ENCODE measurements around the gene STX18. TPM values are rescaled to one million over a fixed set of nuclear protein-coding genes. Genes with fewer than 3 reads are reported as not detected.

STX18 gene
- total and polyA plus RNA-seq, 2 of the 13 experiments (the other 11 are each of a cell fraction or from before 2014, with no cell fraction given) = 23.9 to 37.1 TPM

DNA sequence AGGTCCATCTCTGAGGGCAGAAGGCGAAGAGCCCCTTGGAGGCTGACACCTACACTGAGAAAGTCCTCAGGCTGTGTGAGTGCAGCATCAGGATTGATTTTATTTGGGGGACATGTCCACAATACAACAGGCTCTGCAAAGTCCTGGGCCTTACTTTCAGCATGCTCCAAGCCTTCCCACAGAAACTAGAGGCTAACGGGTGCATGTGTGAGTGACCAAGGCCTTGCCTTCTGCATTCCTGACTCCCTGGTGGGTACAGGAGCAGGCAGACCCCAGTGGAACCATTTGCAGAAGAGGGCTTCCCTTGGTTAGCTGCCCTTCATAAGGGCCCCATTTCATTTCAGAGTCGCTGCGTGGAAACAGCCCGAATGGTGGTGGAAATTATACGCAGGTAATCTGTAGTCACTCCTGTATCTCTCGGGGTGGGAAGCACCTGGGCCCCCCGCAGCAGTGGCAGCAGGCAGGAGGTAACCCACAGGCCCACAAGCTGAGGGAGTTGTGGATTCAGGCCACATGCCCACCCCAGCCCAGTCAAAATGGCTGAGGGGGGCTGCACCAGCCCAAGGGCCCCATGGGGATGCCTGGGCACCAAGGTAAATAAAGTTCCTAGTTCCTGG, 117.2 kb downstream of the STX18 start (continued):
- TF ChIP-seq ZNF276 (CRISPR knock-in tag; IDR thresholded peaks at IDR 0.05; ENCODE audit: low read depth) = no peak
- no peak for TF ChIP-seq PRMT3 (CRISPR knock-in tag; IDR thresholded peaks at IDR 0.05; ENCODE audit: borderline replicate concordance, low read depth)
- no peak for TF ChIP-seq ZNF772 (CRISPR knock-in tag; IDR thresholded peaks at IDR 0.05)
- no peak for TF ChIP-seq PAX8 (CRISPR knock-in tag; IDR thresholded peaks at IDR 0.05; ENCODE audit: borderline replicate concordance)
- TF ChIP-seq ZMYM4 (CRISPR knock-in tag; IDR thresholded peaks at IDR 0.05) = no peak

DNA sequence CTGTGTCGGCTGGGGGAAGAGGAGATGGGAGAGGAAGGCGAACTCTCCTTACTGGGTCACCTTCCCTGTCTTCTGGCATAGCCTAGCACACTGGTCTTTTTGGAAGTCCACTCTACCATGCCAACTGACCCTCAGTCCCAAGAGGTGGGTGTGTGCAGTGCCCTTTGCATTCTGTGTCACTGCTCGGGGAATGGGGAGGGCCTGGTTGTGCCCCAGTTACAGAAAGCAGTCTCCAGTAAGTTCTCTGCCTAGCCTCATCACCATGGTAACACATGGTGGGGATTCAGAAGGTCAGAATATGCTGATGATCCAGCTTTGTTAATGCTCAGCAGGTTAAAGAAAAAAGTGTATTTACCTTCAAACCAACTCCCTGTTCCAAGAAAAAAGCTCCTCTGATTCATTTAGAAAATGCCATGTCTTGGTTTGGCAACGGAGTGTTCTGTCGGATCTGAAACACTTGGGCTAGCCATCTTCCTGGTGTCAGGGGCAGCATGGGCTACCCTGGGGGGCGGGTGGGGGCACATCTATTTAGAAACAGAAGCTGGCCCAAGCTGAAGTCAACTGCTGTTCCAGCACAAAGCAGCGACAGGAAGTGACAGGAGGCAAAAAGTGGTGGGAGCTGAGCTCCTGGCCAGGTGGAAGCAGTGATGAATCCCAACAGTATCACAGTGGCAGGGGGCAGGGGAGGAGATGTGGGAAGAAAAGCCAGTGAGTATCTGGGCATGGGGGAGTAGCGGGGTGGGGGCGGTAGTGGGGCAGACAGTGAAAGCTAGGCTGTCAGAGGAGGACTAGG, 117.9 kb downstream of the STX18 start:
- Histone ChIP-seq H3K4me3 (replicated peaks in 1 of 3; ENCODE audit: insufficient read depth in 1 of 3, low read depth in 2 of 3, low read length in 3 of 3) (no peak overlapping the region), H3K4me2 (ENCODE audit: low read depth, low read length) (no peak overlapping the region), H4K20me1 (ENCODE audit: insufficient read depth, low read length) (no peaks in the 10 kb centered on the region), H3K79me2 (ENCODE audit: insufficient read depth, low read length) (no peaks in the 10 kb centered on the region), H3K27me3 (ENCODE audit: control insufficient read depth in 1 of 2, insufficient read depth in 2 of 2, low read length in 2 of 2) (no peaks in the 10 kb centered on the region), H3K27ac (ENCODE audit: extremely low read length, insufficient read depth, low read length) (no peak overlapping the region), H2AFZ (ENCODE audit: low read length) (no peak overlapping the region), H3K9me3 (ENCODE audit: low read length) (no peaks in the 10 kb centered on the region), H3K36me3 (replicated peaks in 1 of 2; ENCODE audit: control insufficient read depth in 1 of 2, insufficient read depth in 2 of 2, low read length in 2 of 2) (peaks cover 22 to 58% of the 10 kb centered on the region in 2 experiments; a peak in 4 of 5 replicates), H3K9ac (ENCODE audit: insufficient read depth, low read depth, low read length) (no peak overlapping the region), H3K4me1 (ENCODE audit: insufficient read depth, low read length) (no peaks in the 10 kb centered on the region)
- no peak for FAIRE-seq
- 91% methylated on average over 9 of the region's 9 CpGs for WGBS (ENCODE audit: low lambda C conversion rate)
- intact Hi-C loops (cut with micrococcal nuclease; ENCODE audit: unreplicated experiment) = no loop called here
- CTCF ChIA-PET (ENCODE audit: low intra/inter-chr PET ratio, low total read pairs) = no interaction called here
- POLR2A ChIA-PET = no interaction called here
- in situ Hi-C loops (cut with HindIII; ENCODE audit: extremely low pct_ligation_motif_present, low pct_unique_long_range_greater_than_20kb) = no loop called here
- ATAC-seq = no peak
- TF ChIP-seq ZNF747 (CRISPR knock-in tag; IDR thresholded peaks at IDR 0.05; ENCODE audit: borderline replicate concordance) (no peak), RFX1 (IDR thresholded peaks at IDR 0.05) (peak; percentile 5; the same call in 1 of the 2 replicates)
- DNase-seq (ENCODE audit: low spot score) = no peak
- BruUV-seq (replicated peaks) = no TSS peak

Data from HepG2 (cell line).